Natural killer cell (primary cell): Measurements from ENCODE around the gene PCYT2. TPM values are rescaled to one million over a fixed set of nuclear protein-coding genes. Genes with fewer than 3 reads are reported as not detected.

Experiments used
- ATAC-seq, 3 donors: fragments of 150-1000 bp in 2 of 3; fragments of 200-7000 bp in 1 of 3; cut with Tn5 transposase; 1 replicate in 1 of 3; 2 replicates in 2 of 3; pipeline ENCODE4 v1.10.0; 2021; ENCODE audit warnings: mild to moderate bottlenecking in 2 of 3, moderate library complexity in 2 of 3
- DNase-seq, 2 donors: peaks; one replicate each; pipeline versions ENCODE4 v3.0.0 to v3.0.0-alpha.2; 2013 to 2021; ENCODE audit warnings: mixed read lengths in 1 of 2
- H3K27ac ChIP-seq: one replicate; pipeline ENCODE4 v1.5.1; 2013; ENCODE audit warnings: mild to moderate bottlenecking, low read length
- H3K27me3 ChIP-seq: one replicate; pipeline ENCODE4 v1.6.1; 2013; ENCODE audit warnings: low read length; ENCODE audit not compliant: control insufficient read depth, insufficient read depth
- H3K36me3 ChIP-seq: one replicate; pipeline ENCODE4 v1.6.1; 2013; ENCODE audit warnings: low read length; ENCODE audit not compliant: control insufficient read depth, insufficient read depth
- H3K4me1 ChIP-seq: one replicate; pipeline ENCODE4 v1.6.1; 2013; ENCODE audit warnings: low read length; ENCODE audit not compliant: control insufficient read depth, insufficient read depth
- H3K4me3 ChIP-seq: one replicate; pipeline ENCODE4 v1.5.1; 2013; ENCODE audit warnings: low read length
- H3K9me3 ChIP-seq: one replicate; pipeline ENCODE4 v1.6.1; 2013; ENCODE audit warnings: low read length; ENCODE audit not compliant: control insufficient read depth, insufficient read depth
- H3K27ac Mint-ChIP-seq, 2 donors: one replicate each; pipeline ENCODE4 v1.8.0; 2022; ENCODE audit warnings: mild to moderate bottlenecking in 2 of 2, mixed read lengths in 2 of 2, moderate library complexity in 1 of 2
- H3K27me3 Mint-ChIP-seq, 2 donors: one replicate each; pipeline ENCODE4 v1.8.0; 2022; ENCODE audit warnings: low read depth in 2 of 2, mixed read lengths in 2 of 2
- H3K36me3 Mint-ChIP-seq: one replicate; pipeline ENCODE4 v1.8.0; 2022; ENCODE audit warnings: mixed read lengths
- H3K4me1 Mint-ChIP-seq, 2 donors: one replicate each; pipeline ENCODE4 v1.8.0; 2022; ENCODE audit warnings: mixed read lengths in 2 of 2
- H3K4me3 Mint-ChIP-seq: one replicate; pipeline ENCODE4 v1.8.0; 2022; ENCODE audit warnings: mild to moderate bottlenecking, moderate library complexity, mixed read lengths
- H3K9me3 Mint-ChIP-seq, 2 donors: one replicate each; pipeline ENCODE4 v1.8.0; 2022; ENCODE audit warnings: mixed read lengths in 2 of 2
- WGBS: methylation state at CpG from one replicate; pipeline ENCODE4 v1.1.7; 2013; ENCODE audit warnings: missing lambda C conversion rate; ENCODE audit not compliant: insufficient coverage; 5-methylcytosine and 5-hydroxymethylcytosine counted together
- intact Hi-C: fragments of 100-400 bp; cut with micrococcal nuclease; formaldehyde crosslinking; loops from one replicate; pipeline ENCODE4 v1.14.2; 2022
- total RNA-seq, 4 donors: library from RNA; stranded (reverse); fragments of 120-200 nt in 1 of 4; gene quantifications; one replicate each; pipeline versions ENCODE4 v1.2.3 to v1.2.4, GENCODE V29; 2013 to 2022
- TF ChIP-seq, protein P1 (sequence below): fragments of 200-600 bp; IDR thresholded peaks from one replicate; pipeline ENCODE4 v1.8.0; 2022; ENCODE audit warnings: antibody characterized with exemption

The PCYT2 gene
- total RNA-seq, 3 donors from 2014 or later (not counting 1 experiment from before 2014, with no cell fraction given) = 30.6 to 34.4 (median 34.2) TPM

DNA sequence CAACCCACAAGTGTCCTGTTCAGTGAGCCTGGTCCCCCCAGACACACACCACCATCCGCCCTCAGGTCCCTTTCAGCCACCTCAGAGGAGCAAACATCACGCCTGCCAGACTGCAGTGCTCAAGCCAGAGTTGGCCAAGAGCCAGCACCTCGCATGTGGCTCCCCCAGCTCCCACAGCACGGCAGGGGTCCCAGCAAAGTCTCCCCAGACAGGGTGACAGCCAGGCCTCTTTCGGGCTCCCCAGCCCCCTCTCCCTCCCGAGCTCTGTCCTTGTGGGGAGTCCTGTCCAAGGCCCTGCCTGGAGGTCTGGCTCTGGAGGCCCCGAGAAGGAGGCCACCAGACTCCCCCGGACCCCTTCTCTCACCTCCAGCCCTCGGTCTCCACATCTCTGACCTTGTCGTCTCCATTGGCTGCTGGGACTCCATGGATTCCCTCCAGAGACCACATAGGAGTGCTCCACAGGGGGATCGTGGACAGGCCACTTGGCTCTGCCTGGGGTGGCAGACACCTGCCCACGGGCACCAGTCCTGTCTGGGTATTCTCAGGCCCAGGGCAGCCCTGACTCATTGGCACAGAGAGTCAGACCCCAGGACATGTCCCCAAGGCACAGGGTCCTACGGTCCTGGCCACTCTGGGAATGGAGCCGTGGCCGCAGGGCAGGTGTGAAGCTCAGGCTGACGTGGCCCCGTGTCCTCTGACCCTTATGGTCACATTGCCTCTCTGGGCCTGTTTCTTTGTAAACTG, 37.6 kb upstream of the PCYT2 start:
- no peaks in the 10 kb centered on the region for H3K36me3 ChIP-seq
- DNase-seq (no peak), ATAC-seq (no peak)
- Mint-ChIP-seq H3K4me3 (no peak overlapping the region), H3K4me1 (no peaks in the 10 kb centered on the region), H3K36me3 (no peaks in the 10 kb centered on the region), H3K27ac (no peak overlapping the region), H3K27me3 (peaks cover 0 to 3% of the 10 kb centered on the region in 2 donors), H3K9me3 (no peaks in the 10 kb centered on the region)
- intact Hi-C loops = no loop called here
- no peak overlapping the region for H3K27ac ChIP-seq
- H3K9me3 ChIP-seq = no peaks in the 10 kb centered on the region
- TF ChIP-seq, protein P1, sequence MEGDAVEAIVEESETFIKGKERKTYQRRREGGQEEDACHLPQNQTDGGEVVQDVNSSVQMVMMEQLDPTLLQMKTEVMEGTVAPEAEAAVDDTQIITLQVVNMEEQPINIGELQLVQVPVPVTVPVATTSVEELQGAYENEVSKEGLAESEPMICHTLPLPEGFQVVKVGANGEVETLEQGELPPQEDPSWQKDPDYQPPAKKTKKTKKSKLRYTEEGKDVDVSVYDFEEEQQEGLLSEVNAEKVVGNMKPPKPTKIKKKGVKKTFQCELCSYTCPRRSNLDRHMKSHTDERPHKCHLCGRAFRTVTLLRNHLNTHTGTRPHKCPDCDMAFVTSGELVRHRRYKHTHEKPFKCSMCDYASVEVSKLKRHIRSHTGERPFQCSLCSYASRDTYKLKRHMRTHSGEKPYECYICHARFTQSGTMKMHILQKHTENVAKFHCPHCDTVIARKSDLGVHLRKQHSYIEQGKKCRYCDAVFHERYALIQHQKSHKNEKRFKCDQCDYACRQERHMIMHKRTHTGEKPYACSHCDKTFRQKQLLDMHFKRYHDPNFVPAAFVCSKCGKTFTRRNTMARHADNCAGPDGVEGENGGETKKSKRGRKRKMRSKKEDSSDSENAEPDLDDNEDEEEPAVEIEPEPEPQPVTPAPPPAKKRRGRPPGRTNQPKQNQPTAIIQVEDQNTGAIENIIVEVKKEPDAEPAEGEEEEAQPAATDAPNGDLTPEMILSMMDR = no peak
- 81% methylated on average over 17 of the region's 17 CpGs for WGBS
- H3K4me3 ChIP-seq = no peak overlapping the region
- H3K4me1 ChIP-seq = no peaks in the 10 kb centered on the region
- H3K27me3 ChIP-seq = no peaks in the 10 kb centered on the region

DNA sequence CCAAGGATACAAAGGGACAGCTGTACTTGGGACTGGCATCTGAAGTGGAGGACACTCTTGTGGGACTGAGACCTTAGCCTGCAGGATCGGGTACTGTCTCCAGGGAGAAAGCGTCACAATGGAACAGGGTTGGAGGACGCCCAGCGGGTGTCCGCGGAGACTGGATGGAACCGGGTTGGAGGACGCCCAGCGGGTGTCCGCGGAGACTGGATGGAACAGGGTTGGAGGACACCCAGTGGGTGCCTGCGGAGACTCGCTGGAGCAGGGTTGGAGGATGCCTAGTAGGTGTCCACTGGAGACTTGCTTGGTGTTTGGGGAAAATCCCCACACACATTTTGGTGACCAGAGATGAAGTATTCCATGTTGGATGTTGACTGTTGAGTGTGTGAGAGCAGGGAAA, 36.0 kb upstream of the PCYT2 start, which contains the start of gene MYADML2:
Gene MYADML2, minus strand, starts transcription at position 45 of the 400 bp plus-strand sequence. CDS start 5,492 bp downstream, outside the sequence.
- DNase-seq = no peak
- H3K4me1 Mint-ChIP-seq = no peaks in the 10 kb centered on the region
- intact Hi-C loops = no loop called here

DNA sequence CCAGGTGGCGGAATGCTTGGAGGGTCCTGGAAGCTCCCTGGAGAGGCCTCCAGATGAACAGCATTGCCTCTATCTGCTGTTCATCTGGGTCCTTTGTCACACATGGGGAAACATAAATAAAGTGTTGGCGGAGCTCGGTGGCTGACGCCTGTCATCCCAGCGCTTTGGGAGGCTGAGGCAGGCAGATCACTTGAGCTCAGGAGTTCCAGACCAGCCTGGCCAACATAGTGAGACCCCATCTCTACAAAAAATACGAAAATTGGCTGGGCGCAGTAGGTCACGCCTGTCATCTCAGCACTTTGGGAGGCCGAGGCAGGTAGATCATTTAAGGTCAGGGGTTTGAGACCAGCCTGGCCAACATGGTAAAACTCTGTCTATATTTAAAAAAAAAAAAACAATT, 33.7 kb upstream of the PCYT2 start:
- TF ChIP-seq, protein P1 = no peak
- no peak overlapping the region for H3K27ac ChIP-seq
- H3K27me3 Mint-ChIP-seq = peaks cover 0 to 3% of the 10 kb centered on the region in 2 donors
- no peaks in the 10 kb centered on the region for H3K36me3 ChIP-seq
- no peaks in the 10 kb centered on the region for H3K9me3 ChIP-seq
- no peak overlapping the region for H3K4me3 ChIP-seq
- H3K4me3 Mint-ChIP-seq = no peak overlapping the region
- H3K9me3 Mint-ChIP-seq = no peaks in the 10 kb centered on the region
- H3K36me3 Mint-ChIP-seq = no peaks in the 10 kb centered on the region
- WGBS = 91% methylated on average over 9 of the region's 9 CpGs
- intact Hi-C loops = no loop called here
- no peaks in the 10 kb centered on the region for H3K4me1 Mint-ChIP-seq
- ATAC-seq = no peak
- no peak for DNase-seq
- no peak overlapping the region for H3K27ac Mint-ChIP-seq
- H3K27me3 ChIP-seq = no peaks in the 10 kb centered on the region
- H3K4me1 ChIP-seq = no peaks in the 10 kb centered on the region

More for the DNA sequence above, 36.0 kb upstream of the PCYT2 start, which contains the start of gene MYADML2:
- no peaks in the 10 kb centered on the region for H3K36me3 Mint-ChIP-seq
- no peaks in the 10 kb centered on the region for H3K4me1 ChIP-seq
- H3K4me3 Mint-ChIP-seq = no peak within 1 kb of the TSS
- H3K27ac ChIP-seq = no peak within 1 kb of the TSS
- peaks cover 0 to 3% of the 10 kb centered on the region in 2 donors for H3K27me3 Mint-ChIP-seq
- no peak within 1 kb of the TSS for H3K4me3 ChIP-seq
- H3K9me3 ChIP-seq = no peaks in the 10 kb centered on the region
- no peaks in the 10 kb centered on the region for H3K27me3 ChIP-seq
- H3K27ac Mint-ChIP-seq = no peak within 1 kb of the TSS
- H3K9me3 Mint-ChIP-seq = no peaks in the 10 kb centered on the region
- no peaks in the 10 kb centered on the region for H3K36me3 ChIP-seq
- TF ChIP-seq, protein P1 = no peak
- ATAC-seq = no peak
- 90% methylated on average over 13 of the region's 13 CpGs for WGBS

DNA sequence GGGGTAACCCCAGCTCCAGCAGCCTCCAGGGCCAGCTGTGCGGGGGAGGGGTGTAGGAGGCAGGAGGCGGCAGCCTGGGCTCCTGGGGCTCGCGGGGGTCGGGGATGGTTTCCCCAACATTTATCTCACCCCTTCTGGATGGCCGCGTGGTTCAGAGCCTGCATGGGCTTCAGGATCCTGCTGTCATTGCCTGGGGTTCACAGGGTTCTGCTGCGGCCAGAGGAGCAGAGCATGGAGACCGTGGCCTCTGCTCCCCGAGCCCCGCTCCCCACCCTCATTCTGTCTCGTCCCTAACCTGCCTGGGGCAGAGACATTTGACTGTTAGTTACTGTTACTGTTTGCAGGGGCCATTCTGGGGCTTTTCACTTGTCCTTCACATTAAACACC, 31.0 kb upstream of the PCYT2 start:
- 72% methylated on average over 11 of the region's 12 CpGs for WGBS
- intact Hi-C loops = no loop called here
- Histone ChIP-seq H3K36me3 (no peaks in the 10 kb centered on the region), H3K9me3 (no peaks in the 10 kb centered on the region), H3K4me3 (no peak overlapping the region), H3K4me1 (peaks cover 5% of the 10 kb centered on the region), H3K27ac (no peak overlapping the region), H3K27me3 (peaks cover 6% of the 10 kb centered on the region)
- ATAC-seq = no peak
- Mint-ChIP-seq H3K4me3 (no peak overlapping the region), H3K4me1 (peaks cover 0 to 7% of the 10 kb centered on the region in 2 donors), H3K36me3 (no peaks in the 10 kb centered on the region), H3K27me3 (no peaks in the 10 kb centered on the region), H3K9me3 (no peaks in the 10 kb centered on the region), H3K27ac (no peak overlapping the region)
- TF ChIP-seq, protein P1 = no peak
- DNase-seq = no peak
